Measurements from ENCODE around the gene SPTB. TPM values are rescaled to one million over a fixed set of nuclear protein-coding genes. Genes with fewer than 3 reads are reported as not detected.

SPTB gene
- polyA plus RNA-seq, 4 donors, result 13.1 to 19.2 (median 15.3) TPM

GRCh38 chr14:64795211-64795610 lies 84.5 kb downstream of the SPTB start:
- DNase-seq (ENCODE audit: low read depth in 4 of 4, low spot score in 2 of 4), result no peak

DNA sequence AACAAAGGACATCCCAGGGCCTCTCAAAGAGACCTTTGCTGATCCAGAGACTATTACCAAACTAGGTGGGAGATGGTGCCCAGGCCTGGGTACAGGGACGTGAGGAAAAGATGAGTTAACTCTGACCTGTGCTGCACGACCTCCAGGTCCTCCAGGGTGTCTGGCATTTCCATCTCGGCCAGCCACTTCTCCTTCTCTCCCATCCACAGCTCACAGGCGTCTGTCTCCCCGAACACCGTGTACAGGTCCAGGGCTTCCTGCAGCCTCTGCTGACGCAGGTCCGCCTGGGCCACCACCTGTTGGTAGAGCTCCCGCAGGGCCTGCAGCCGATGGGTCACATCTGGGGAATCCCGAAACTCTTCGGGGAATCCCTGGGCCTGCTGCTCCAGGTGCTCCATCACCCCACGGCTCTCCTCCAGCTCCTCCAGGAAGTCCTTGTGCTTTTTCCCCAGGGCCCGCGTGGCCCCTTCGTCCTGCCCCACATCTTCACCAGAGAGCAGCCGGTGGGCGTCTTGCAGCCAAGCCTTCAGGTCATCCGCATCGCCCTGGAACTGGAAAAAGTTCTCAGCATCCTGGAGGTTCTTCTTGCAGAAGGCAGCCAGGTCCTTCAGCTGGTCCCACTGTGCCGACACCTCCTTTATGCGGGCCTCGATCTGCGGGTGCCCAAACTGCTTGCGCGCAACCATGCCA lies 86.7 kb downstream of the SPTB start:
- no peak for DNase-seq (ENCODE audit: low read depth in 4 of 4, low spot score in 2 of 4)

DNA sequence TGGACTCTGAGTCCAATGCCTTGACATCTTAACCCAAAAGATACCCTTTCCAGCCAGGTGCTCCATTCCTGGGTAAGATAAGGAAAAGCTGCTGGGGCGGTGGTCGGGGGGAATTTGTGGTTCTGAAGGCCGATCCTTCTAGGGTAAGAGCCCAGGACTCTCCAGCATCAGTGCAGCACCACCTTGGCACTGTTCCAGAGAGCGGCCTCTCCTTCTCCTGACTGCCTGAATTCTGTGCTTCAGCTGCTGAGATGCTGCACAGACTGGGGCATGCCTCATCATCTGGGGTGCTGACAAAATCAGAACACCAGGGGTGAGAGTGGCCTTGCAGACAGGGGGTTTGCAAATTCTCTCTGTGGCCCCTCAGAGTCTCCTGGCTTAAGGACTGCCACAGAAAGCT lies 87.5 kb downstream of the SPTB start:
- no peak for DNase-seq (ENCODE audit: low read depth in 4 of 4, low spot score in 2 of 4)

GRCh38 chr14:64790478-64790877 lies 89.2 kb downstream of the SPTB start:
- no peak for DNase-seq (ENCODE audit: low read depth in 4 of 4, low spot score in 2 of 4)

DNA sequence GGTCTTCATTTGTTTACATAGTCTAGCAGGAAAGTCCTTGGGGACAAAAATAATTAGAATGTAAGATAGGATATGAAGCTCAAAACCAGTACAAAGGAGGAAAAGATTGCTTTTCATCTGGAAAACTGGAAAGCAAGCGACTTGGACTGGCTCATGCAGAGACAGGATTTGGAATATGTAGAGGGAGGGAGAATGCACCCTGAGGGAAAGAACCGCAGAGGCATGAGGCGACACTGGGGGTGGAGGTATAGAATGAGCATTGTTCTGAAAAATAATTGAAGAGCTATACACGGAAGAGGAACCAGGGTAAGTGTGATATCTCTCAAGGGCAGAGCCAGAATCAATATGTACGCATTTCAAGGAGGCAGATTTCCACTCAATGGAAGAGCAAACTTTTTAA lies 90.0 kb downstream of the SPTB start:
- DNase-seq (ENCODE audit: low read depth in 4 of 4, low spot score in 2 of 4), result no peak

- no peak for DNase-seq (ENCODE audit: low read depth in 4 of 4, low spot score in 2 of 4)
These were observed 91.0 kb downstream of the SPTB start for GRCh38 chr14:64788706-64789105.

DNA sequence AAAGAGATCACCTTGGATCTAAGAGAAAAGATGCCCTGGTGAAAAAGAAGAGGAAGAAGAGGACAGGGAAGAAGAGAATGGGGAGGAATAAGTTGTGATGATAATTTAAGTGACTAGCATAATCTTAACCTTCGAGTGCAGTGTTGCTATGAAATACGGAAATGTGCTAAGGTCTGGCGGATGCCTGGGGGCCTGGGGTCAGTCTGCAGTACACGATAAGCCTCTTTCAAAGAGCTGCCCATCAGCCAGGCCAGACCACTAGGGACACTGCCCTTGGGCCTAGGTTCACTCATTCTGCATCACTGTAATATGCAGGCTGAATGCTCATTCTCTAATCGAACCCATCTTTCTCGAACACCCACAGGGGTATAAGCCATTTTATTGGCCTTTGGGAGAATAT lies 92.1 kb downstream of the SPTB start:
- no peak for DNase-seq (ENCODE audit: low read depth in 4 of 4, low spot score in 2 of 4)

DNA sequence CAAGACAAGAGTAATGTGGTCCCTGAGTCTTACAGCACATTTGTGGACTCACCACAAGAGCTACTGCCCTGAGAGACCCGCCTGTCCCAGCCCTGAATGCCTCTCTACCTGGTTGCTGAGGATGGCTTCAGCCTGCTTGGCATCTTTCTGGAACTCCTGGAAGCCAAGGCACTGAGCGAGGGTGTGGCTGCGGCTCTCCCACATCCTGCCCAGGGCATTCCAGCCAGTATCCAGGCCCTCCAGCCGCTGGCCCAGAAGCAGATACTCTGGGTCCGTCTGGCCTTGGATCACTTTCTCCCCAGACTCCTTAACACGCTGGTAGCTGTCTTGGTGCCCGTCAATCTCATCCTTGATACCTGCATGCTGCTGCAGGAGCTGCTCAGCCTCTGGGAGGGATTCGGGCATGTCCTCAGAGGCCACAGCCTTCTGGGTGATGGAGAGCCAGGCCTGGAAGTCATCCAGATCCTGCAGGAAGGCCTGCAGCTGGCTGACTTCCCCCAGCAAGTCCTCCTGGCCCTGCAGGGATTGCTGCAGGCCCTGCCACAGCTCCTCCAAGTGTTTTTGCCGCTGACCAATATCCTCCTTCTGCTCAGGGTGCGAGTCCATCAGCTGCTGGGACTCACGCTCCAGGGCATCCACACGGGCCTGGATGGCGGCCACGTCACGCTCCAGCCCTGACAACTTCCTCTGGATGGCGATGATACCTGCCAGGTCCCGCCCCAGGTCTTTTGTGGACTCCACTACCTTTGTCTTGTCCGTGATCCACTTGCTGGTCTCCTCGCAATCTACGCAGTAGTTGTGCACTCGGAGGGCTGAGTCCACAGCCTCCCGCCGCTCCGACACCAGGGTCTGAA lies 93.2 kb downstream of the SPTB start:
- no peak for DNase-seq (ENCODE audit: low read depth in 4 of 4, low spot score in 2 of 4)

DNA sequence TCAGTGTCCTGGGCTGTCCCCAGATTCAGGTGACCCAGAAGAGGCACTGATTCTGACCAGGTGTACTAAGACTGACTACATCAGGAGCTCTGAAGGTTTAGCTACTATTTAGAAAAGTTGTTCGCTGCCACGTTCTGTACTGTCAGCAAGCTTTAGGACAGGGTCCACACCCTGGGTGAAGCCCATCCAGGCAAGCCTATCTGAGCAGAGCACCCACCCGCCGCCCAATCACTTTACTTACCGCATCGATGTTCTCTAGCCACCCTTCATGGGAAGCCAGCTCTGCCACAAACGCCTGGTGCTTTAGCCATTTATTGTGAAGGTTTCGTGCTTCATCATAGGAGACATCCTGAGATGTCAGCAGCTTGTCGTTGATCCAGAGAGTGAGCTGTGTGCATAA lies 95.7 kb downstream of the SPTB start:
- DNase-seq (ENCODE audit: low read depth in 4 of 4, low spot score in 2 of 4), result no peak

GRCh38 chr14:64782196-64782595 lies 97.5 kb downstream of the SPTB start:
- DNase-seq (ENCODE audit: low read depth in 4 of 4, low spot score in 2 of 4), result no peak

DNA sequence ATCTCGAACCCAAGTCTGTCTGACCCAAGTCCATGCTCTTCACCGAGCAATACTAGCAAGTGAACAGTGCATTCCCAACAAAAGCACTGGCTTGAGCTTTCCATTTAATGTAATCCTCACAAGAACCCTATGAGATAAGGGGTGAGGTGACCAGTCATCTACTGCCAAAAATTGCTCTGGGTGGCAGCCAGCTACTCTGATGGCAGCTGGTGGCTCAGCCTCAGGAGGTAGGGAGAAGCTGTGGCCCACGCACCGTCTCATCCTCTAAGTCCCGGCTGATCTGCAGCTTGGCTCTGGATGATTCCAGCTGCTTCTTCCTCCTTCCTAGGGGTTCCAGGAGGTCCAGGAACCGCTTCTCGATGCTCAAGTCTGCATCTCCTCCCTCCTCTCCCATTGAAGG lies 100.2 kb downstream of the SPTB start:
- no peak for DNase-seq (ENCODE audit: low read depth in 4 of 4, low spot score in 2 of 4)

DNA sequence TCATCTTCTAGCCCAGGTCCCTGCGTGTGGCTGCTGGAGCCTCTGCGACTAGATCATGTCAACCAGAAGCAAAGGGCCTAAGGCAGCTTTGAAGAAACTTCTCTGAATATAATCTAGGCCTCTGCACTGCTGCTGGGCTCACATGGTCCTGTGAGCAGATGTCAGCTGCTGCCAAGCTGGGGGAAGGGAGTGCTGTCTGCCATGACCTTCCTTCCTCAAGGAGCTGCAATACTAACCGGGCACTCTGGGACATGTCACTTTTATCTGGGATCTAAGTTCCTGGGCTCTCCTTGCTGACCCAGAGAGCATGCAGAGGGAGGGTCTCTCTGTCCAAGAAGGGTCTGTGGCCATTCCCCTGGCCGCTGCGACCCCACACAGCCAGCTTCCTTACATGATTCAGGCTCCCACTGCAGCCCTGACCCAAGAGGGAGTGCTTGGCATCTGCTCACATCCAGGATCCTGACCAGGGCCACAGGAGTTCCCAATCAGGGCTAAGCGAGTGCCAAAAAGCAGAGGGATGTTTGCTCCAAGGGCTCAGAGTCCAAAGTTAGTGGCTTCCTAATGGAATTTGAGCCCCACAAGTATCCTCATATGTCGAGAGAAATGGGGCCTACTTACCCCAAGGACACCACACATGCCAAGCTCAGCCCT lies 101.5 kb downstream of the SPTB start:
- DNase-seq (ENCODE audit: low read depth in 4 of 4, low spot score in 2 of 4), result no peak

DNA sequence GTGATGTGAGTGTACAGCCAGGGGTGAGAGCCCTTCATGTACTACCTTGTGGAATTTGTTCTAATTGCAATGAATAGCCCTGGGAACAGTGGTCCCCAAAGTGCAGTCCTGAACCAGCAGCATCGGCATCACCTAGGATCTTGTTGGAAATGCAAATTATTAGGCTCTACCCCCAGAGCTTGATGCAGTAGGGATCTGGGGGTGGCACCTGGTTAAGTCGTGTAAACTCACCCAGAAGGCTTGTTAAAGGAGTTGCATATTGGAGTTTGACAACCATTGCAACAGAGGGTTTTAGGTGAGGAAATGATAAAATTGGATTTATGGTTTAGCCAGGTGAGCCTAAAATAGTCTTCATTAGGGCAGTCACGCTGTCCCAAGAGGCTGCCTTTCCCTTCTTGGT lies 102.2 kb downstream of the SPTB start:
- no peak for DNase-seq (ENCODE audit: low read depth in 4 of 4, low spot score in 2 of 4)

GRCh38 chr14:64775081-64775777 lies 104.5 kb downstream of the SPTB start:
- no peak for DNase-seq (ENCODE audit: low read depth in 4 of 4, low spot score in 2 of 4)

DNA sequence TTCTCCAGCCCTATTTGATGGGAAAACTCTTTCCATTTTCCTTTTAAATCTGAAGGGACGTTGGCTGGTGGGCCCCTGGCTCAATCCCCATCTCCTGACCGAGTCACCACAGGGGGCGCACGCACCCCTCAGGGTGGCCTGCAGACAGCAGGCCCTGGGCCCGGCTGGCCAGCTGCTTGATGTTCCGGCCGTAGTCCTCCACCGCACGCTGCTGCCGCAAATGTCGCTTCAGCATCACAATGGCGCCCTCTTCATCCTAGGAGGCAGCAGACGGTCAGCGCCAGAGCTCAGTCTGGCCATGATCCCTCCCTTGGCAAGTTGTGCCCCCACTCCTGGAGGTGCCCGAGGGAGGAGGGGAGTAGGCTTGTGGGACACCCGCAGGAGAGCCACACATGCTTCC lies 105.4 kb downstream of the SPTB start:
- DNase-seq (ENCODE audit: low read depth in 4 of 4, low spot score in 2 of 4), result no peak

- no peak for DNase-seq (ENCODE audit: low read depth in 4 of 4, low spot score in 2 of 4)
These were observed 106.1 kb downstream of the SPTB start for GRCh38 chr14:64773577-64773976.

DNA sequence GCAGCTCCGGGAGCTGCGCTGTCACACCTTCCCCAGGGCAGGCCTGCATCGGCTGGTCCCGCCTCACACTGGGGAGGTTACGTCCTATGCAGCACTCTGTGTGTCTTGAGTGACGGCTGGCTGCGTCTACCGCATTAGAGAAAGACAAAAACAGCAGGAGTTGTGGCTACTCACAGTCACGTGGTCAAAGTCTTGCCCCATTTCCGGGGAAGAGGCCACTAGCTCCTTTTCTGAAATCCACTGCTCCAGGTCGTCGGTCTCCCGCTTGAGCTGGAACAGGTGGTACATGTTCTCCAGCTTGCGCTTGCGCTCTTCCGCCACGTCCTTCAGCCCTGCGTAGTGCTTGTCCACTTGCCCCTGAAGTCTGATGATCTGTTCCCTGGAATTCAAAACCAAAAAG lies 106.7 kb downstream of the SPTB start:
- DNase-seq (ENCODE audit: low read depth in 4 of 4, low spot score in 2 of 4), result no peak

DNA sequence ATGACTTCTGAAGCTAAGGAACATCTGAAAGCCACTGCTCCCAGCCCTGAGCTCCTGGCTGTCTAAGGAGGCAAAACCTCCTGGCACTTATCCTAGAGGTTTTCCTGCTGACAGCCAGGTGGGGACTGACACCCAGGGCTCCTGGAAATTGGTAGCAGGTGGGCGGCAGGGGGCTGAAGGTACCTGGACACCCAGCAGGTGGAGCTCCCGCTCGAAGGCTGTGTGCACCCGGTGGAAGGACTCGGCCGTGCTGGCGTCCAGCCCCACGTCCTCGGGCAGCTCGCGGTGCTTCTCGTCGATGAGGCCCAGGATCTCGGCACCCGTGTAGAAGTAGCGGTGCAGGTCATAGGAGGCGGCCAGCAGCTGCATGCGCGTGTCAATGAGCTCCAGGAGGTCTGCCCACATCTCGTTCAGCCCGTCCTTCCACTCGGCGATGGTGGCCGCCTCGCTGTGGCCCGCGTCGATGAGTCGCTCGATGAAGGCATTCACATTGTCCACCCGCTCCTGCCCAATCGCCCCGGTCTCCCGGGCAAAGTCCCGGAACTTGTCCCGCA lies 107.2 kb downstream of the SPTB start:
- DNase-seq (ENCODE audit: low read depth in 4 of 4, low spot score in 2 of 4), result no peak

DNA sequence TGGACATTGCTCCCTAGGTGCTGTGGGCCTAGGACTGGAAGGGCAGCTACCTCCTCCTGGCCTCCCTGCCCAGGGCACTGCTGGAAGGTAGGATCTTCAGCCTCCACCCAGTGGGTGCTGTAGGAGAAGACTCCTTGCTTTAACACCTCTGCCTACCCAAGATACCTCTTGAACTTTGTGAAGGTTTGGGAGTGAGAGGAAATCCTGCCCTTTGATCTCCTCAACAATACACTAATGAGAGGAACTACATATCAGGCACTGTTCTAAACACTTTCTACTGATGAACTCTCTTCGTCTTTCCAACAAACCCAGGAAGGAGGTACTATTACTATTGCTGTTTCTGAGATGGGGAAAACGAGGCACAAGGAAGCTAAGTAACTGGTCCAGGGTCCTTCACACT lies 108.5 kb downstream of the SPTB start:
- no peak for DNase-seq (ENCODE audit: low read depth in 4 of 4, low spot score in 2 of 4)

DNA sequence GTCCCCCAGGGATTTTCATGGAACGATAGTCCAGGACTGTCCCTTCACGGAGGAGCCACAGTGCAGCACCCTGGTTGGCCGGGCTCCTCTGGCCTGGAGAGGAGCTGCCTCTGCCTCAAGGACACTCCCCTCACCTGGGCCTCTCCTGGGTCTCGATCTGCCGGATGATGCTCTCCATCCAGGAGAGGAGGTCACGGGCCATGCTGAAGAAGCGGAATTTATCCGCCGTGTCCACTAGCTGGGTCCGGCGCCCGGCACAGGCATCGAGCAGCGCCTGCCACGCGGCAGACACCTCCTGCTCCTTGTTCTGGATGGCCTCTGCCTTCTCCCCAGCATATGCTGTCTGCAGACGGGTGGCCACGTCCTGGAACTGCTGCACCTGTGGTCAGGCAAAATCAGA lies 109.0 kb downstream of the SPTB start:
- DNase-seq (ENCODE audit: low read depth in 4 of 4, low spot score in 2 of 4), result no peak
